Measurements from ENCODE around the gene SINHCAF.
"Not testable (repeated sequence)": the region's sequence is repeated elsewhere in the genome, so short reads cannot be mapped to it uniquely, and the experiment has no call there.

SINHCAF gene

GRCh38 chr12:31308116-31308515, 17.8 kb downstream of the SINHCAF start:
- no peak for DNase-seq (ENCODE audit: low read depth in 2 of 2)

- no peak for DNase-seq (ENCODE audit: low read depth in 2 of 2)
Observed at GRCh38 chr12:31306866-31307265, 19.1 kb downstream of the SINHCAF start.

GRCh38 chr12:31303466-31303865, 22.5 kb downstream of the SINHCAF start:
- DNase-seq (ENCODE audit: low read depth in 2 of 2), result no peak

- DNase-seq (ENCODE audit: low read depth in 2 of 2), result no peak
Observed at GRCh38 chr12:31301311-31301710, 24.6 kb downstream of the SINHCAF start.

- DNase-seq (ENCODE audit: low read depth in 2 of 2), result no peak
Observed at GRCh38 chr12:31300783-31301182, 25.2 kb downstream of the SINHCAF start.

- no peak for DNase-seq (ENCODE audit: low read depth in 2 of 2)
Observed at GRCh38 chr12:31300341-31300740, 25.6 kb downstream of the SINHCAF start.

- no peak for DNase-seq (ENCODE audit: low read depth in 2 of 2)
Observed at GRCh38 chr12:31298922-31299321, 27.0 kb downstream of the SINHCAF start.

GRCh38 chr12:31298515-31298910, 27.4 kb downstream of the SINHCAF start:
- no peak for DNase-seq (ENCODE audit: low read depth in 2 of 2)

GRCh38 chr12:31297572-31298514, 28.1 kb downstream of the SINHCAF start:
- DNase-seq (ENCODE audit: low read depth in 2 of 2), result no peak

- DNase-seq (ENCODE audit: low read depth in 2 of 2), result no peak
Observed at GRCh38 chr12:31289441-31289840, 36.5 kb downstream of the SINHCAF start.

GRCh38 chr12:31288381-31288780, 37.6 kb downstream of the SINHCAF start:
- DNase-seq (ENCODE audit: low read depth in 2 of 2), result no peak

GRCh38 chr12:31280183-31280582, 45.8 kb downstream of the SINHCAF start:
- DNase-seq (ENCODE audit: low read depth in 2 of 2), result no peak

GRCh38 chr12:31279390-31279924, 46.5 kb downstream of the SINHCAF start:
- no peak for DNase-seq (ENCODE audit: low read depth in 2 of 2)

- DNase-seq (ENCODE audit: low read depth in 2 of 2), result no peak
Observed at GRCh38 chr12:31278832-31279231, 47.1 kb downstream of the SINHCAF start.

GRCh38 chr12:31278424-31278823, 47.5 kb downstream of the SINHCAF start:
- no peak for DNase-seq (ENCODE audit: low read depth in 2 of 2)

GRCh38 chr12:31277081-31277480, 48.9 kb downstream of the SINHCAF start:
- DNase-seq (ENCODE audit: low read depth in 2 of 2), result no peak

- DNase-seq (ENCODE audit: low read depth in 2 of 2), result no peak
Observed at GRCh38 chr12:31275491-31275890, 50.5 kb downstream of the SINHCAF start.

- no peak for DNase-seq (ENCODE audit: low read depth in 2 of 2)
Observed at GRCh38 chr12:31274520-31275300, 51.2 kb downstream of the SINHCAF start.

GRCh38 chr12:31273794-31274193, 52.2 kb downstream of the SINHCAF start:
- not testable (repeated sequence) for DNase-seq (ENCODE audit: low read depth in 2 of 2)

- DNase-seq (ENCODE audit: low read depth in 2 of 2), result no peak
Observed at GRCh38 chr12:31272607-31273225, 53.2 kb downstream of the SINHCAF start.

GRCh38 chr12:31267966-31268365, 58.0 kb downstream of the SINHCAF start:
- DNase-seq (ENCODE audit: low read depth in 2 of 2), result no peak

GRCh38 chr12:31265722-31266121, 60.2 kb downstream of the SINHCAF start:
- no peak for DNase-seq (ENCODE audit: low read depth in 2 of 2)

All from stimulated activated CD8-positive, alpha-beta memory T cell treated with anti-CD3 and anti-CD28 coated beads, Interleukin-2, amount 100 ng/mL, for 48 hours (primary cell).